GM23338 (cell line): Measurements from ENCODE around the gene LILRA6.
"Not testable (repeated sequence)": the region's sequence is repeated elsewhere in the genome, so short reads cannot be mapped to it uniquely, and the experiment has no call there.

Experiments
- CREB1 ChIP-seq: fragments of 250-450 bp; sonication (Bioruptor Pico); IDR thresholded peaks from 2 replicates; pipeline ENCODE4 v1.5.0; 2020; ENCODE audit warnings: low read depth, mild to moderate bottlenecking, moderate library complexity
- CTCF ChIP-seq, 2 experiments: fragments of 200-600 bp in 1 of 2; sonication (generic) in 1 of 2; conservative IDR thresholded peaks; 2 replicates each; pipeline versions ENCODE4 v1.5.1 to v1.6.1; 2016 to 2017; ENCODE audit warnings: antibody characterized with exemption in 2 of 2, low read depth in 2 of 2, mild to moderate bottlenecking in 2 of 2, moderate library complexity in 1 of 2
- EZH2 ChIP-seq: fragments of 200-600 bp; sonication (generic); IDR thresholded peaks from one replicate; pipeline ENCODE4 v1.8.0; 2017; ENCODE audit warnings: antibody characterized with exemption, mild to moderate bottlenecking, low read depth; ENCODE audit not compliant: unreplicated experiment
- NANOG ChIP-seq: IDR thresholded peaks from 2 replicates; pipeline ENCODE4 v1.6.1; 2016; ENCODE audit warnings: antibody characterized with exemption, borderline replicate concordance
- POLR2AphosphoS5 ChIP-seq: IDR thresholded peaks from 2 replicates; pipeline ENCODE4 v1.6.1; 2016; ENCODE audit warnings: antibody characterized with exemption, low read depth
- REST ChIP-seq: IDR thresholded peaks from one replicate; pipeline ENCODE4 v1.6.1; 2018; ENCODE audit warnings: antibody characterized with exemption; ENCODE audit not compliant: unreplicated experiment
- ZNF462 ChIP-seq: fragments of 250-450 bp; sonication (Bioruptor Pico); IDR thresholded peaks from 2 replicates; pipeline ENCODE4 v1.5.0; 2020; ENCODE audit warnings: mild to moderate bottlenecking, moderate library complexity

- TF ChIP-seq CTCF (conservative IDR thresholded peaks at IDR 0.05; ENCODE audit: low read depth in 2 of 2); POLR2AphosphoS5; NANOG; EZH2; CREB1 (CRISPR knock-in tag); ZNF462 (CRISPR knock-in tag); REST: not testable (repeated sequence)
These were observed 18.7 kb downstream of the LILRA6 start for GRCh38 chr19:54223937-54224281.
